Sigmoid colon (tissue), 7 donors: ENCODE results near the gene CYB5R3. TPM values are rescaled to one million over a fixed set of nuclear protein-coding genes. Genes with fewer than 3 reads are reported as not detected.

Experiments
- DNase-seq: peaks from one replicate; pipeline ENCODE4 v3.0.0-alpha.2; 2019
- H3K27ac ChIP-seq, 4 donors: fragments of 200-600 bp; sonication (generic); one replicate each; pipeline ENCODE4 v1.5.1; 2016 to 2019; ENCODE audit warnings: mild to moderate bottlenecking in 1 of 4
- H3K27me3 ChIP-seq, 3 donors: fragments of 200-600 bp; sonication (generic); one replicate each; pipeline ENCODE4 v1.5.1; 2019; ENCODE audit warnings: mild to moderate bottlenecking in 1 of 3
- H3K36me3 ChIP-seq, 4 donors: fragments of 200-600 bp; sonication (generic); one replicate each; pipeline ENCODE4 v1.5.1; 2016 to 2019
- H3K4me1 ChIP-seq, 4 donors: fragments of 200-600 bp; sonication (generic); one replicate each; pipeline ENCODE4 v1.5.1; 2017 to 2019
- H3K4me3 ChIP-seq, 4 donors: fragments of 200-600 bp; sonication (generic); one replicate each; pipeline ENCODE4 v1.5.1; 2017 to 2019; ENCODE audit warnings: mild to moderate bottlenecking in 2 of 4, moderate library complexity in 1 of 4
- H3K9me3 ChIP-seq, 4 donors: fragments of 200-600 bp in 3 of 4; sonication (generic) in 3 of 4; one replicate each; pipeline versions ENCODE4 v1.5.1 to v1.6.1; 2013 to 2019
- CTCF ChIP-seq, 4 experiments: fragments of 450-650 bp in 3 of 4; fragments of 200-600 bp in 1 of 4; IDR thresholded peaks; one replicate each; pipeline ENCODE4 v1.5.1; 2016 to 2019; ENCODE audit warnings: antibody characterized with exemption in 4 of 4, mild to moderate bottlenecking in 3 of 4, moderate library complexity in 2 of 4
- EP300 ChIP-seq, 4 donors: sonication (generic); formaldehyde crosslinking; IDR thresholded peaks; one replicate each; pipeline ENCODE4 v1.6.1; 2017; ENCODE audit warnings: antibody characterized with exemption in 4 of 4
- POLR2A ChIP-seq, 2 donors: fragments of 450-650 bp; IDR thresholded peaks; one replicate each; pipeline ENCODE4 v1.6.1; 2016; ENCODE audit warnings: antibody characterized with exemption in 2 of 2, mild to moderate bottlenecking in 2 of 2, moderate library complexity in 2 of 2
- POLR2AphosphoS5 ChIP-seq, 4 donors: sonication (generic); formaldehyde crosslinking; IDR thresholded peaks; one replicate each; pipeline ENCODE4 v1.6.1; 2017; ENCODE audit warnings: antibody characterized with exemption in 4 of 4
- WGBS, 2 donors: extraction: QIAGEN DNeasy Blood & Tissue Kit; methylation state at CpG; one replicate each; pipeline ENCODE4 v1.1.7; 2013; 5-methylcytosine and 5-hydroxymethylcytosine counted together
- intact Hi-C: fragments of 100-400 bp; cut with DNase I; formaldehyde crosslinking; loops from one replicate; pipeline ENCODE4 v1.15.1; 2023
- polyA plus RNA-seq, 3 donors: library from polyadenylated mRNA; stranded (reverse); fragments of 200-250 nt; gene quantifications; one replicate each; pipeline ENCODE4 v1.2.3, GENCODE V29; 2013
- total RNA-seq, 4 donors: library from RNA; depleted of rRNA; stranded (reverse); fragments of >200 nt; gene quantifications; one replicate each; pipeline ENCODE4 v1.1.0, GENCODE V29; 2016
- donor health status: healthy with polysubstance abuse.
- donor health status: Bipolar disorder and iron deficiency.
- donor health status: healthy.

Gene CYB5R3
- total and polyA plus RNA-seq, 7 donors = 44.9 to 158 (median 78.7) TPM

- intact Hi-C loops = no loop called here
- Histone ChIP-seq H3K36me3 (peaks cover 17 to 76% (median 46%) of the 10 kb centered on the region in 4 donors), H3K27me3 (no peaks in the 10 kb centered on the region), H3K4me1 (peaks cover 0 to 30% (median 21%) of the 10 kb centered on the region in 4 donors), H3K9me3 (no peaks in the 10 kb centered on the region), H3K27ac (peak overlapping the region in 1 of 4 donors; percentile 1), H3K4me3 (no peak overlapping the region)
- no peak for TF ChIP-seq CTCF (IDR thresholded peaks at IDR 0.05)
- TF ChIP-seq EP300 (IDR thresholded peaks at IDR 0.05) = no peak
- TF ChIP-seq POLR2AphosphoS5 (IDR thresholded peaks at IDR 0.05) = no peak
- TF ChIP-seq POLR2A (IDR thresholded peaks at IDR 0.05) = no peak
- 88 to 97% methylated on average over 9 of the region's 9 CpGs for WGBS, 2 donors
- no peak for DNase-seq
Observed at GRCh38 chr22:42633013-42633412, 16.2 kb downstream of the CYB5R3 start.

- H3K36me3 ChIP-seq = peaks cover 26 to 85% (median 55%) of the 10 kb centered on the region in 4 donors
- no peak for DNase-seq
- no peaks in the 10 kb centered on the region for H3K9me3 ChIP-seq
- 89 to 91% methylated on average over 13 of the region's 13 CpGs for WGBS, 2 donors
- H3K4me1 ChIP-seq = peaks cover 0 to 22% (median 19%) of the 10 kb centered on the region in 4 donors
- no peaks in the 10 kb centered on the region for H3K27me3 ChIP-seq
- H3K4me3 ChIP-seq = no peak overlapping the region
- intact Hi-C loops = no loop called here
- peak overlapping the region in 2 of 4 donors; percentile 1 to 10 for H3K27ac ChIP-seq
- TF ChIP-seq POLR2A (IDR thresholded peaks at IDR 0.05) (no peak), CTCF (IDR thresholded peaks at IDR 0.05) (no peak), POLR2AphosphoS5 (IDR thresholded peaks at IDR 0.05) (no peak)
Observed at GRCh38 chr22:42632096-42632495, 17.1 kb downstream of the CYB5R3 start.

GRCh38 chr22:42630901-42631602, 18.1 kb downstream of the CYB5R3 start:
- intact Hi-C loops = no loop called here
- Histone ChIP-seq H3K9me3 (no peaks in the 10 kb centered on the region), H3K27ac (no peak overlapping the region), H3K4me1 (peaks cover 0 to 14% (median 13%) of the 10 kb centered on the region in 4 donors), H3K36me3 (peaks cover 34 to 89% (median 62%) of the 10 kb centered on the region in 4 donors), H3K4me3 (no peak overlapping the region), H3K27me3 (no peaks in the 10 kb centered on the region)
- WGBS, 2 donors = 91 to 92% methylated on average over 28 of the region's 28 CpGs
- no peak for DNase-seq
- no peak for TF ChIP-seq EP300 (IDR thresholded peaks at IDR 0.05)
- TF ChIP-seq CTCF (IDR thresholded peaks at IDR 0.05) = no peak
- TF ChIP-seq POLR2A (IDR thresholded peaks at IDR 0.05) = no peak
- TF ChIP-seq POLR2AphosphoS5 (IDR thresholded peaks at IDR 0.05) = no peak

GRCh38 chr22:42630211-42630610, 19.0 kb downstream of the CYB5R3 start:
- DNase-seq = no peak

More at GRCh38 chr22:42630211-42630610, 19.0 kb downstream of the CYB5R3 start:
- H3K27me3 ChIP-seq = no peaks in the 10 kb centered on the region
- intact Hi-C loops = no loop called here
- TF ChIP-seq CTCF (IDR thresholded peaks at IDR 0.05) (no peak), POLR2A (IDR thresholded peaks at IDR 0.05) (no peak), POLR2AphosphoS5 (IDR thresholded peaks at IDR 0.05) (no peak), EP300 (IDR thresholded peaks at IDR 0.05) (no peak)
- no peak overlapping the region for H3K4me3 ChIP-seq
- no peak overlapping the region for H3K27ac ChIP-seq
- H3K4me1 ChIP-seq = peaks cover 0 to 6% (median 5%) of the 10 kb centered on the region in 4 donors
- H3K9me3 ChIP-seq = no peaks in the 10 kb centered on the region
- peaks cover 34 to 92% (median 66%) of the 10 kb centered on the region in 4 donors for H3K36me3 ChIP-seq
- 97 to 98% methylated on average over 18 of the region's 18 CpGs for WGBS, 2 donors
